Body of pancreas (tissue), 4 donors: ENCODE data around the gene SKOR1.

ENCODE experiments used
- CTCF ChIP-seq, 7 experiments: fragments of 450-650 bp in 4 of 7; fragments of 200-600 bp in 3 of 7; sonication (generic) in 3 of 7; IDR thresholded peaks; one replicate each; pipeline ENCODE4 v1.5.1; 2016 to 2019; ENCODE audit warnings: antibody characterized with exemption in 7 of 7
- POLR2A ChIP-seq, 3 donors: fragments of 450-650 bp; IDR thresholded peaks; one replicate each; pipeline ENCODE4 v1.6.1; 2016; ENCODE audit warnings: antibody characterized with exemption in 3 of 3, mild to moderate bottlenecking in 2 of 3

DNA sequence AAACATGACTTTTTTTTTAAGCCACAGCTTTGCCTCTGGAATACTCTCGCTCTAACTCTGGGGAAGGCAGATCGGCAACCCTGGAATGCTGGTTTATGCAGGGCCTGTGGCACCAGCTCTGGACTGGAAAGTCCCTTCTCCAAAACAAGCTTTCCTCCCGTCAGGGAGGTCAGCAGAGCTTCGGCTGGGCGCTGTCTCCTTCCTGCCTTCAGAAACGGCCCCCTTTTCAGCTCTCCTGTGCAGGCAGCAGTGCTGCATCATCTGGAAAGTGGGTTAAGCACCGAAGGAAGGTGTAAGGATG is 42.7 kb upstream of the SKOR1 start:
- no peak for TF ChIP-seq POLR2A (IDR thresholded peaks at IDR 0.05)
- no peak for TF ChIP-seq CTCF (IDR thresholded peaks at IDR 0.05)
